ENCODE results near the gene KIF26A.
A peak's percentile ranks its signal among the peaks of the same experiment; 100 is the strongest.

Gene KIF26A

GRCh38 chr14:104138098-104138717, at the start of gene KIF26A:
KIF26A (plus strand) TSS chr14:104138587; CDS start chr14:104138723, 136 bp downstream.
- DNase-seq: no peak

GRCh38 chr14:104090071-104090748, 48.2 kb upstream of the KIF26A start:
- DNase-seq: no peak

GRCh38 chr14:104091061-104091926, 47.1 kb upstream of the KIF26A start:
- DNase-seq: no peak

GRCh38 chr14:104091927-104092771, 46.2 kb upstream of the KIF26A start:
- no peak for DNase-seq

DNA sequence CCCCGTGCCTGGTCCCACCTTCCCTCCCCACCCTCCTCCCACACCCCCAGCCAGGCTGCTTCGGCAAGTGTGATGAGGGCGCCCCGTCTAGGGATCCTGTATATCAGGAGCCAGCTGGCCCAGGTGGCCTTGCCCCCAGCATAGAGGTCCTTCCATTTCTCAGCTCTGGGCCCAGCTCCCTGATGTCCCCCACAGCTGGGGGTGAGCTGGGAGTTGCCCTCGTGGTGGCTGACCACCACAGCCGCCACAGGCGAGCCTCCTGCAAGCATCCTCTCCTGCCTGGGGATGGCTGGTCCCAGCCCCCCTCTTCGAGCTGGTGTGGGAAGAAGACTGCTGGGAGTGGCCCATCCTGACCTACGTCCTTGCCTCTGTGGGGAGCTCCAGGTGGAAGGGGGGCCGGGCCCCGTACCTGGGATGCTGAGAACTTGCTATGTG, 45.4 kb upstream of the KIF26A start:
- DNase-seq: no peak

DNA sequence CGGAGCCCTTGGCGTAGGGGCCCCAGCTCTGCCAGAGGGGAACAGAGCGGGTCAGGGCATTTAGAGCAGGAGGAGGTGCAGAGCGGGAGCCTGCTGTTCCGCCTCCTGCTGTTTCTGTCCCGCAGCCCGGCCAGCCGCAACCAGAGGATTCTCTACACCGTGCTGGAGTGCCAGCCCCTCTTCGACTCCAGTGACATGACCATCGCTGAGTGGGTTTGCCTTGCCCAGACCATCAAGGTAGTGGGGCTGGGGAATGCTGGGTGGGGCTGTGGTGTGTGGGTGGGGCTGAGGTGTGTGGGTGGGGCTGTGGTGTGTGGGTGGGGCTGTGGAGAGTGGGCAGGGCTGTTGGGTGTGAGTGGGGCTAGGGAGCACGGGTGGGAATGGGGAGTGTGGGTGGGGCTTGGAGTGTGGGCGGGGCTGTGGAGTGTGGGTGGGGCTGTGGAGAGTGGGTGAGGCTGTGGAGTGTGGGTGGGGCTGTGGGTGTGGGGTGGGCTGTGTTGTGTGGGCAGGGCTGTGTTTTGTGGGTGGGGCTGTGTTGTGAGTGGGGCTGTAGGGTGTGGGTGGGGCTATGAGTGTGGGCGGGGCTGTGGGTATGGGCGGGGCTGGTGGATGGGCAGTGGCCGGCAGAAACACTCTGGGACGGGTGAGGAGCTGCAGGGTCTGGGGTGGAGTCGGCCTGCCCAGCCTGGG, 44.9 kb upstream of the KIF26A start:
- DNase-seq: no peak

GRCh38 chr14:104094056-104094708, 44.2 kb upstream of the KIF26A start:
- no peak for DNase-seq

- peak; percentile 76 for DNase-seq
Observed at GRCh38 chr14:104094709-104095425, 43.5 kb upstream of the KIF26A start.

GRCh38 chr14:104095426-104096310, 42.7 kb upstream of the KIF26A start:
- DNase-seq: no peak

DNA sequence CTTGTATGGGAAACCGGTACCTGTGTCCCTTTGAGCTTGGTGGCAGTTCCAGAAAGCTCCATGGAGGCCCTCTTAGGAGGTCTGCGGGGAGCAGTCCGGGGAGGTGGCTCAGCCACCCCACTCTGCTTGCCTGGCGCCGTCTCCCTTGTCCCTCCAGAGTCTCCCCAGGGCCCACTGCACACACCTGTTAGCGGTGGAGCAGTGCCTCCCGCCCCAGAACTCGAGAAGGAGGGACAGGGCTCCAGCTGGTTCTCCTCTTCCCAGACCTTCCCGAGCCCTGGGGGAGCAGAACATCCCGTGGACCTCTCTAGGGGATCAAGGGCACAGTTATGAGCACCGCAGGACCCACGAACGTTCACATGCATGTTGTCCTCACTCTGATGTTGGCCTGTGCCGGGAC, 42.1 kb upstream of the KIF26A start:
- DNase-seq: no peak

DNA sequence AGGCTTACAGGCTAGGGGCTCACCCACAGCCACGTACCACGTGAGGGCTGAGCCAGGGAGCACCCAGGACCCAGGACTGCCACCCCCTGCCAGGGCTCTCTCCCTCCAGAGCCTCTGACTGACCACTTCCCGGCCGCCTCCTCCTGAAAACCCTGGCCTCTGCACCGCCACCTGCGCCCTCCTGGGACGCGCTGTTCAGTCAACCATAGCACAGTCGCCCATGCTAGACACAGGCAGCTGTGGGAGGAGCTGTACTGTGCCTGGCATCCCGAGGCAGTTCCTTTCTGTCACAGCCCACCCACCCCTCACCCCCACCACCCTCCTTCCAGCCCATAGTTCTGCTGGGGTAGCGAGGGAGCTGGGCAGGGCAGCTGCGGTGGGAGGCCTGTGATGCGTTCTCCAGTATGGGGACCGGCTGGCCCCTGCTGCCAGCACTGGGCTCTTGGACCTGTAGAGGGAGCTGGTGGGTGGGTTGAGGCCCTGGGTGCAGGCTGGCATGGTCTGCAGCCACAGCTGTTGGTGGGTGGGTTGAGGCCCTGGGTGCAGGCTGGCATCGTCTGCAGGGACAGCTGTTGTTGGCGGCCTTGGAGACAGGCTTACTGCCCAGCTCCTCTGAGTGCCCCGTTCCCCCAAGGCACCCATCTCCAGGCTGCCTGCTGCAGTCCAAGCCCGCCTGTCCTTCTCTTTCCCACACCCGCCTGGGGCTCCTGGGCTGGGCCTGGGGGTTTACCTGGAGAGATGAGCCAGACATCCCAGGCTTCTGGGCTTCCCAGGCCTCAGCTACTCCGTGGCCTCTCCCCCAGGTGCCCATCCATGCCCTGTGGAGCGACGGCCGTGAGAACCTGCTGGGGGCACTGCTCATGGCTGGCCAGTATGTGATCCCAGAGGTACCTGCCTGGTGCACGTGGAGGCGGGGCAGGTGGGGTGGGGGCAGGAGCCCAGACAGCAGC, 41.4 kb upstream of the KIF26A start:
- no peak for DNase-seq

- DNase-seq: no peak
Observed at GRCh38 chr14:104098272-104099095, 39.9 kb upstream of the KIF26A start.

- no peak for DNase-seq
Observed at GRCh38 chr14:104099096-104100041, 39.0 kb upstream of the KIF26A start.

GRCh38 chr14:104100171-104101085, 38.0 kb upstream of the KIF26A start:
- no peak for DNase-seq

DNA sequence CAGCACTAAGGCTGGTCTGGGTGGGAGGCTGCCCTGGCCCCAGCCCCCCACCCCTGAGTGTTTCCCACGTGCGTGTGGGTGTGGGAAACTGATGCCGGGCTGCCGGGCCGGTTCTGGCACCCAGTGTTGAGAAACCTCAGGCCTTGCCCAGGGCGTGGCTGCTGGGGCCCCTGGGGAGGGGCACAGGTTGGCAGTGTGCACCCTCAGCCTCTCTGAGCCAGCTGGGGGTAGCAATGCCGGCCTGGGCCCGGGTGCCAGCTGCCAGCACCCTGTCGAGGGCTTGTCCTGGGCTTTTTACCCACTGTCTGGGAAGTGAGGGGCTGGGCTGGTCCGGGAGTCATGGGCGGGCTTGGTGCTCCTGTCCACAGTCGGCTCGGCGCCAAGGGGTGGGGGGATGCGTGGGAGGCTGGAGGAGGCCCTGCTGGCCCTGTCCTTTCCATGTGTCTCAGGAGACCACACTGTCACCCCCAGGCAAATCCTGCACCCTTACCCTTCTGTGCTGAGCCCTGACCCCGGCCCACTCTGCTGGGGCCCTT, 37.2 kb upstream of the KIF26A start:
- no peak for DNase-seq

Data from stimulated activated CD4-positive, alpha-beta T cell treated with anti-CD3 and anti-CD28 coated beads, Interleukin-4, amount 100 ng/mL, for 24 hours (primary cell).